GM18858 (cell line): ENCODE measurements around the gene PPIF.
A peak's percentile ranks its signal among the peaks of the same experiment; 100 is the strongest.
"Not testable (repeated sequence)": the region's sequence is repeated elsewhere in the genome, so short reads cannot be mapped to it uniquely, and the experiment has no call there.

Experiments
- ATAC-seq: cut with Tn5 transposase; IDR thresholded peaks from one replicate; pipeline ENCODE4 v1.9.1; 2021; ENCODE audit not compliant: unreplicated experiment

PPIF gene

GRCh38 chr10:79329529-79329928, 17.7 kb upstream of the PPIF start:
- no peak for ATAC-seq

GRCh38 chr10:79331226-79331625, 16.0 kb upstream of the PPIF start:
- peak; percentile 18 for ATAC-seq

GRCh38 chr10:79331709-79332108, 15.6 kb upstream of the PPIF start:
- peak; percentile 67 for ATAC-seq

- ATAC-seq = not testable (repeated sequence)
These were observed 14.5 kb upstream of the PPIF start for GRCh38 chr10:79332610-79333315.

- no peak for ATAC-seq
These were observed 13.8 kb upstream of the PPIF start for GRCh38 chr10:79333513-79333912.

GRCh38 chr10:79334573-79334972, 12.7 kb upstream of the PPIF start:
- no peak for ATAC-seq

- ATAC-seq = no peak
These were observed 12.2 kb upstream of the PPIF start for GRCh38 chr10:79335094-79335469.

GRCh38 chr10:79335470-79336235, 11.6 kb upstream of the PPIF start:
- no peak for ATAC-seq

GRCh38 chr10:79336276-79336675, 11.0 kb upstream of the PPIF start:
- no peak for ATAC-seq

- no peak for ATAC-seq
These were observed 10.5 kb upstream of the PPIF start for GRCh38 chr10:79336739-79337138.

GRCh38 chr10:79337783-79338469, 9.3 kb upstream of the PPIF start:
- ATAC-seq = not testable (repeated sequence)

GRCh38 chr10:79339266-79339665, 8.0 kb upstream of the PPIF start:
- no peak for ATAC-seq

- ATAC-seq = no peak
These were observed 6.5 kb upstream of the PPIF start for GRCh38 chr10:79340646-79341244.

GRCh38 chr10:79342295-79342761, 4.9 kb upstream of the PPIF start:
- ATAC-seq = no peak

GRCh38 chr10:79342811-79343561, 4.3 kb upstream of the PPIF start:
- ATAC-seq = no peak

GRCh38 chr10:79344502-79345195, 2.6 kb upstream of the PPIF start:
- no peak for ATAC-seq

- no peak for ATAC-seq
These were observed 1.8 kb upstream of the PPIF start for GRCh38 chr10:79345241-79346011.

GRCh38 chr10:79346012-79346340, 1.3 kb upstream of the PPIF start:
- no peak for ATAC-seq

GRCh38 chr10:79346388-79347225, 662 bp upstream of the PPIF start:
- no peak for ATAC-seq
